ENCODE results near the gene CCDC127.

GRCh38 chr5:213803-214395, 4.1 kb downstream of the CCDC127 start:
- TF ChIP-seq CTCF (conservative IDR thresholded peaks at IDR 0.05) (no peak), EZH2 (IDR thresholded peaks at IDR 0.05; ENCODE audit: low read depth) (no peak)

All from PC-9 (cell line).